SK-N-MC (cell line): ENCODE results near the gene SSU72.

ENCODE experiments used
- EZH2 ChIP-seq: fragments of 200-600 bp; sonication (generic); IDR thresholded peaks from one replicate; pipeline ENCODE4 v1.6.1; 2017; ENCODE audit warnings: antibody characterized with exemption
- POLR2AphosphoS5 ChIP-seq: IDR thresholded peaks from 2 replicates; pipeline ENCODE4 v1.6.1; 2012; ENCODE audit warnings: mild to moderate bottlenecking, low read depth, low read length, borderline replicate concordance

GRCh38 chr1:1537626-1538250 is 36.9 kb downstream of the SSU72 start:
- no peak for TF ChIP-seq POLR2AphosphoS5
- TF ChIP-seq EZH2 = no peak
